Stimulated activated effector memory CD8-positive, alpha-beta T cell treated with anti-CD3 and anti-CD28 coated beads, Interleukin-12 subunit alpha, Interleukin-12 subunit beta, amount 100 ng/mL, for 72 hours (primary cell): Measurements from ENCODE around the gene SBK1.

Source experiments
- ATAC-seq: fragments of 150-1000 bp; cut with Tn5 transposase; 2 replicates; pipeline ENCODE4 v1.10.0; 2021
- DNase-seq, 2 donors: peaks; one replicate each; pipeline ENCODE4 v3.0.0; 2021 to 2022; ENCODE audit warnings: low spot score in 2 of 2
- H3K27ac Mint-ChIP-seq: one replicate; pipeline ENCODE4 v1.8.0; 2022; ENCODE audit warnings: mild to moderate bottlenecking, mixed read lengths
- H3K36me3 Mint-ChIP-seq: one replicate; pipeline ENCODE4 v1.8.0; 2022; ENCODE audit warnings: mild to moderate bottlenecking, mixed read lengths
- H3K4me1 Mint-ChIP-seq: one replicate; pipeline ENCODE4 v1.8.0; 2022; ENCODE audit warnings: mixed read lengths
- H3K4me3 Mint-ChIP-seq: one replicate; pipeline ENCODE4 v1.8.0; 2022; ENCODE audit warnings: mild to moderate bottlenecking, mixed read lengths
- H3K9me3 Mint-ChIP-seq: one replicate; pipeline ENCODE4 v1.8.0; 2022; ENCODE audit warnings: mixed read lengths

Gene SBK1

GRCh38 chr16:28274676-28275075 lies 17.6 kb upstream of the SBK1 start:
- Mint-ChIP-seq H3K27ac (no peak overlapping the region), H3K9me3 (peaks cover 3% of the 10 kb centered on the region), H3K4me3 (no peak overlapping the region), H3K36me3 (no peaks in the 10 kb centered on the region), H3K4me1 (peaks cover 36% of the 10 kb centered on the region)
- DNase-seq (no peak), ATAC-seq (no peak)

- peaks cover 36% of the 10 kb centered on the region for H3K4me1 Mint-ChIP-seq
These were observed 16.0 kb upstream of the SBK1 start for GRCh38 chr16:28276301-28276700.

GRCh38 chr16:28277537-28278388 lies 14.6 kb upstream of the SBK1 start:
- DNase-seq: peak; percentile 90 to 93
- Mint-ChIP-seq H3K4me1 (peaks cover 36% of the 10 kb centered on the region), H3K9me3 (no peaks in the 10 kb centered on the region), H3K4me3 (peak overlapping the region; percentile 75), H3K27ac (peak overlapping the region; percentile 69), H3K36me3 (no peaks in the 10 kb centered on the region)
- peak; percentile 88 for ATAC-seq

More at GRCh38 chr16:28276301-28276700, 16.0 kb upstream of the SBK1 start:
- peak overlapping the region; percentile 75 for H3K4me3 Mint-ChIP-seq
- no peak overlapping the region for H3K27ac Mint-ChIP-seq
- ATAC-seq (no peak), DNase-seq (no peak)
- no peaks in the 10 kb centered on the region for H3K36me3 Mint-ChIP-seq
- peaks cover 2% of the 10 kb centered on the region for H3K9me3 Mint-ChIP-seq

- H3K9me3 Mint-ChIP-seq: no peaks in the 10 kb centered on the region
- peaks cover 36% of the 10 kb centered on the region for H3K4me1 Mint-ChIP-seq
- H3K27ac Mint-ChIP-seq: peak overlapping the region; percentile 12
- ATAC-seq: peak; percentile 43
- H3K36me3 Mint-ChIP-seq: no peaks in the 10 kb centered on the region
- DNase-seq: no peak
- H3K4me3 Mint-ChIP-seq: no peak overlapping the region
These were observed 13.3 kb upstream of the SBK1 start for GRCh38 chr16:28279006-28279405.

- Mint-ChIP-seq H3K9me3 (no peaks in the 10 kb centered on the region), H3K27ac (peak overlapping the region; percentile 40), H3K4me3 (no peak overlapping the region), H3K36me3 (no peaks in the 10 kb centered on the region), H3K4me1 (peaks cover 28% of the 10 kb centered on the region)
- ATAC-seq (no peak), DNase-seq (no peak)
These were observed 11.2 kb upstream of the SBK1 start for GRCh38 chr16:28280881-28281836.

GRCh38 chr16:28282045-28282444 lies 10.3 kb upstream of the SBK1 start:
- Mint-ChIP-seq H3K4me3 (no peak overlapping the region), H3K36me3 (no peaks in the 10 kb centered on the region), H3K9me3 (no peaks in the 10 kb centered on the region), H3K27ac (peak overlapping the region; percentile 40), H3K4me1 (peaks cover 19% of the 10 kb centered on the region)
- DNase-seq (no peak), ATAC-seq (no peak)

- Mint-ChIP-seq H3K9me3 (no peaks in the 10 kb centered on the region), H3K4me3 (no peak overlapping the region), H3K27ac (no peak overlapping the region), H3K4me1 (peaks cover 18% of the 10 kb centered on the region), H3K36me3 (no peaks in the 10 kb centered on the region)
- no peak for DNase-seq
- no peak for ATAC-seq
These were observed 9.2 kb upstream of the SBK1 start for GRCh38 chr16:28283173-28283572.

GRCh38 chr16:28283798-28284577 lies 8.3 kb upstream of the SBK1 start:
- DNase-seq (no peak), ATAC-seq (no peak)
- no peaks in the 10 kb centered on the region for H3K9me3 Mint-ChIP-seq
- H3K27ac Mint-ChIP-seq: no peak overlapping the region
- H3K4me1 Mint-ChIP-seq: peaks cover 22% of the 10 kb centered on the region
- H3K4me3 Mint-ChIP-seq: no peak overlapping the region
- no peaks in the 10 kb centered on the region for H3K36me3 Mint-ChIP-seq

- no peak for DNase-seq
- Mint-ChIP-seq H3K36me3 (no peaks in the 10 kb centered on the region), H3K4me3 (no peak overlapping the region), H3K27ac (no peak overlapping the region), H3K4me1 (peaks cover 28% of the 10 kb centered on the region), H3K9me3 (no peaks in the 10 kb centered on the region)
- ATAC-seq: no peak
These were observed 6.7 kb upstream of the SBK1 start for GRCh38 chr16:28285649-28286048.

GRCh38 chr16:28288114-28288513 lies 4.2 kb upstream of the SBK1 start:
- Mint-ChIP-seq H3K4me3 (no peak overlapping the region), H3K27ac (no peak overlapping the region), H3K4me1 (peaks cover 41% of the 10 kb centered on the region), H3K36me3 (no peaks in the 10 kb centered on the region), H3K9me3 (no peaks in the 10 kb centered on the region)
- DNase-seq (no peak), ATAC-seq (no peak)

- no peak overlapping the region for H3K27ac Mint-ChIP-seq
- peaks cover 46% of the 10 kb centered on the region for H3K4me1 Mint-ChIP-seq
- H3K9me3 Mint-ChIP-seq: no peaks in the 10 kb centered on the region
- no peak overlapping the region for H3K4me3 Mint-ChIP-seq
- H3K36me3 Mint-ChIP-seq: peaks cover 2% of the 10 kb centered on the region
- ATAC-seq: no peak
- no peak for DNase-seq
These were observed 3.3 kb upstream of the SBK1 start for GRCh38 chr16:28289048-28289447.

- no peak overlapping the region for H3K27ac Mint-ChIP-seq
- DNase-seq: no peak
- peaks cover 58% of the 10 kb centered on the region for H3K4me1 Mint-ChIP-seq
- no peaks in the 10 kb centered on the region for H3K9me3 Mint-ChIP-seq
- H3K4me3 Mint-ChIP-seq: peak overlapping the region; percentile 79
- H3K36me3 Mint-ChIP-seq: peaks cover 14% of the 10 kb centered on the region
- ATAC-seq: no peak
These were observed 2.1 kb upstream of the SBK1 start for GRCh38 chr16:28289939-28290858.

GRCh38 chr16:28290859-28291254 lies 1.5 kb upstream of the SBK1 start:
- DNase-seq (no peak), ATAC-seq (no peak)
- no peak overlapping the region for H3K27ac Mint-ChIP-seq
- H3K36me3 Mint-ChIP-seq: peaks cover 14% of the 10 kb centered on the region
- peak overlapping the region; percentile 79 for H3K4me3 Mint-ChIP-seq
- H3K9me3 Mint-ChIP-seq: no peaks in the 10 kb centered on the region
- peaks cover 63% of the 10 kb centered on the region for H3K4me1 Mint-ChIP-seq
